Measurements from ENCODE around the gene RAI14.
"Not testable (repeated sequence)": the region's sequence is repeated elsewhere in the genome, so short reads cannot be mapped to it uniquely, and the experiment has no call there.

The RAI14 gene

GRCh38 chr5:34830827-34831226, 174.7 kb downstream of the RAI14 start:
- FAIRE-seq, result not testable (repeated sequence)

- FAIRE-seq, result no peak
Observed at GRCh38 chr5:34831303-34831702, 175.2 kb downstream of the RAI14 start.

GRCh38 chr5:34832568-34832967, 176.4 kb downstream of the RAI14 start:
- no peak for FAIRE-seq

GRCh38 chr5:34833090-34833489, 177.0 kb downstream of the RAI14 start:
- FAIRE-seq, result no peak

GRCh38 chr5:34833976-34834793, 178.1 kb downstream of the RAI14 start:
- no peak for FAIRE-seq

GRCh38 chr5:34834794-34835089, 178.6 kb downstream of the RAI14 start:
- no peak for FAIRE-seq

- no peak for FAIRE-seq
Observed at GRCh38 chr5:34835664-34836063, 179.5 kb downstream of the RAI14 start.

- FAIRE-seq, result no peak
Observed at GRCh38 chr5:34838785-34839714, 182.9 kb downstream of the RAI14 start, which contains the start of gene TTC23L. TTC23L (plus strand) TSS chr5:34839164; CDS start chr5:34840672, 1,508 bp downstream.

- FAIRE-seq, result no peak
Observed at GRCh38 chr5:34841816-34842215, 185.7 kb downstream of the RAI14 start.

GRCh38 chr5:34842554-34842953, 186.4 kb downstream of the RAI14 start:
- FAIRE-seq, result no peak

- FAIRE-seq, result no peak
Observed at GRCh38 chr5:34843497-34843896, 187.4 kb downstream of the RAI14 start.

- FAIRE-seq, result no peak
Observed at GRCh38 chr5:34844106-34844505, 188.0 kb downstream of the RAI14 start.

GRCh38 chr5:34844999-34845398, 188.9 kb downstream of the RAI14 start:
- no peak for FAIRE-seq

GRCh38 chr5:34847056-34847455, 190.9 kb downstream of the RAI14 start:
- no peak for FAIRE-seq

GRCh38 chr5:34847552-34847951, 191.4 kb downstream of the RAI14 start:
- no peak for FAIRE-seq

GRCh38 chr5:34848230-34848629, 192.1 kb downstream of the RAI14 start:
- FAIRE-seq, result no peak

- FAIRE-seq, result no peak
Observed at GRCh38 chr5:34849253-34849652, 193.1 kb downstream of the RAI14 start.

GRCh38 chr5:34854459-34855174, 198.5 kb downstream of the RAI14 start:
- FAIRE-seq, result no peak

GRCh38 chr5:34857161-34857560, 201.0 kb downstream of the RAI14 start:
- FAIRE-seq, result no peak

GRCh38 chr5:34857894-34858293, 201.8 kb downstream of the RAI14 start:
- FAIRE-seq, result no peak

GRCh38 chr5:34858790-34859189, 202.7 kb downstream of the RAI14 start:
- no peak for FAIRE-seq

- FAIRE-seq, result no peak
Observed at GRCh38 chr5:34859253-34859652, 203.1 kb downstream of the RAI14 start.

GRCh38 chr5:34863946-34864345, 207.8 kb downstream of the RAI14 start:
- no peak for FAIRE-seq
